OCI-LY1 (cell line): ENCODE measurements around the gene DSC2.

Experiments
- EZH2 ChIP-seq: fragments of 200-600 bp; sonication (generic), shearing (Covaris generic); IDR thresholded peaks from 2 replicates; pipeline ENCODE4 v1.8.0; 2017; ENCODE audit warnings: borderline replicate concordance, mixed run types, mild to moderate bottlenecking, antibody characterized with exemption, low read length, moderate library complexity, mixed read lengths
- TF ChIP-seq, protein P1 (sequence below): fragments of 200-600 bp; sonication (generic), shearing (Covaris generic); IDR thresholded peaks from 2 replicates; pipeline ENCODE4 v1.5.1; 2017; ENCODE audit warnings: mild to moderate bottlenecking, antibody characterized with exemption, low read length, moderate library complexity, mixed read lengths

DNA sequence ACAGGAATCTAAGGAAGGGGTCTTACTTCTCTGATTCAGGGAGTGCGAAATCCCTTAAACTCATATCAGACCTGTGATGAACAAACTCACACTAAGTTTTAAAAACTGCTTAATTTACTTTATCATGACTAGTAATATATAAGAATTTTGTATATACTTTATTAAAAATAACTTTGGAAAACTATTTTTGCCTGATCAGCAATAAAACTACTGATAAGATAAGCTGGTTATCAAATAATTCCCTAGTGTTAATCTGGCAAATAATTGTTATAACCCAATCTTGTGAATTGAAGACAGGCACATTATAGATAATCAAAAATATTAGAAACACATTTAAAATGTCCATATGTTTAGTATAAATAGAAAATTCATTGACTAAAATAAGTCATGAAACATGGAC, 36.0 kb downstream of the DSC2 start:
- TF ChIP-seq, protein P1, sequence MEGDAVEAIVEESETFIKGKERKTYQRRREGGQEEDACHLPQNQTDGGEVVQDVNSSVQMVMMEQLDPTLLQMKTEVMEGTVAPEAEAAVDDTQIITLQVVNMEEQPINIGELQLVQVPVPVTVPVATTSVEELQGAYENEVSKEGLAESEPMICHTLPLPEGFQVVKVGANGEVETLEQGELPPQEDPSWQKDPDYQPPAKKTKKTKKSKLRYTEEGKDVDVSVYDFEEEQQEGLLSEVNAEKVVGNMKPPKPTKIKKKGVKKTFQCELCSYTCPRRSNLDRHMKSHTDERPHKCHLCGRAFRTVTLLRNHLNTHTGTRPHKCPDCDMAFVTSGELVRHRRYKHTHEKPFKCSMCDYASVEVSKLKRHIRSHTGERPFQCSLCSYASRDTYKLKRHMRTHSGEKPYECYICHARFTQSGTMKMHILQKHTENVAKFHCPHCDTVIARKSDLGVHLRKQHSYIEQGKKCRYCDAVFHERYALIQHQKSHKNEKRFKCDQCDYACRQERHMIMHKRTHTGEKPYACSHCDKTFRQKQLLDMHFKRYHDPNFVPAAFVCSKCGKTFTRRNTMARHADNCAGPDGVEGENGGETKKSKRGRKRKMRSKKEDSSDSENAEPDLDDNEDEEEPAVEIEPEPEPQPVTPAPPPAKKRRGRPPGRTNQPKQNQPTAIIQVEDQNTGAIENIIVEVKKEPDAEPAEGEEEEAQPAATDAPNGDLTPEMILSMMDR, result no peak
- TF ChIP-seq EZH2, result no peak
